Globus pallidus (tissue), 1 donor: ENCODE measurements around the gene SLIRP.
"Not testable (repeated sequence)": the region's sequence is repeated elsewhere in the genome, so short reads cannot be mapped to it uniquely, and the experiment has no call there.

ENCODE experiments used
- DNase-seq: peaks from one replicate; pipeline ENCODE4 v3.0.0-alpha.2; 2015; ENCODE audit warnings: low spot score

Gene SLIRP

DNA sequence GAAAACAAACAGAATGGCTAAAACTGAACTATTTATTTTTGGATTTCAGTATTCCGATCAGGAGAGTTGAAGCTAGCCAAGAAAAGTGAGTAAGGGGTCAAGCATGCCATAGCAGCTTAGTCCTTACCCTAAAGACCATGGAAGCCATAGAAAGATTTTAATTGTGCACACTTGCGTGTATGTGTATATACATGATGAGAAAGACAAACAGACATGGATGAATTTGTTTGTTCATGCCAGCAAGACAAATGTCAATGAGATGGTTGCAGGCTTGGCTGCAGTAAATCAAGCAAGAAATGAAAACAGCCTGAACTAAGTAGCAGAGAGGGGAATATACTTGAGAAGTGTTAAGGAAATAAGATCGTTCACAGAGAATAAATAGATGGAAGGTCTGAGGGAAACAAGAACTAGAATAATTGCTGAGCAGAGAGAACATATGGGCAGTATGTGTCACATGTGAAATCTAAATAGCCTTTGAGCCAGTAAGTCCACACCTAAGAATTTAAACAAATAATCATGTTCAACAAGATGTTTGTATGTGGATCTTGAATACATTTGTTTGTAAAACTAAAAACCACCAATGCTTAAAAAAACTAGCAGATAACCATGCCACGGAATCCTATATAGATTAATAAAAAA lies 38.3 kb downstream of the SLIRP start:
- DNase-seq: no peak

GRCh38 chr14:77747425-77747824 lies 39.5 kb downstream of the SLIRP start:
- DNase-seq: not testable (repeated sequence)

GRCh38 chr14:77752266-77752665 lies 44.4 kb downstream of the SLIRP start:
- no peak for DNase-seq

GRCh38 chr14:77752799-77753516 lies 45.1 kb downstream of the SLIRP start:
- DNase-seq: no peak

GRCh38 chr14:77760381-77761204 lies 52.7 kb downstream of the SLIRP start, which contains the start of gene SNW1:
TSS of gene SNW1 (minus strand) at chr14:77761156. CDS start at chr14:77761127, 29 bp downstream.
- DNase-seq: peak; percentile 96

- peak; percentile 63 for DNase-seq
Measured at GRCh38 chr14:77761205-77761931, 53.5 kb downstream of the SLIRP start.

GRCh38 chr14:77763316-77763715 lies 55.4 kb downstream of the SLIRP start:
- DNase-seq: no peak

- DNase-seq: no peak
Measured at GRCh38 chr14:77763978-77764377, 56.1 kb downstream of the SLIRP start.
